Epidermal melanocyte (primary cell): ENCODE measurements around the gene TMSB4X.
"Not testable (repeated sequence)": the region's sequence is repeated elsewhere in the genome, so short reads cannot be mapped to it uniquely, and the experiment has no call there.

Experiments
- DNase-seq: peaks from one replicate; pipeline ENCODE4 v3.0.0; 2011; ENCODE audit warnings: low spot score; ENCODE audit not compliant: insufficient read length

Gene TMSB4X

GRCh38 chrX:12954981-12955380, 19.9 kb upstream of the TMSB4X start:
- DNase-seq: no peak

- DNase-seq: no peak
Measured at GRCh38 chrX:12955882-12956703, 18.8 kb upstream of the TMSB4X start.

GRCh38 chrX:12956704-12957534, 18.0 kb upstream of the TMSB4X start:
- DNase-seq: no peak

- no peak for DNase-seq
Measured at GRCh38 chrX:12958059-12958458, 16.9 kb upstream of the TMSB4X start.

- no peak for DNase-seq
Measured at GRCh38 chrX:12958461-12958860, 16.4 kb upstream of the TMSB4X start.

GRCh38 chrX:12961196-12961718, 13.7 kb upstream of the TMSB4X start:
- DNase-seq: no peak

- no peak for DNase-seq
Measured at GRCh38 chrX:12962041-12962504, 12.8 kb upstream of the TMSB4X start.

GRCh38 chrX:12963210-12963850, 11.6 kb upstream of the TMSB4X start:
- not testable (repeated sequence) for DNase-seq

- no peak for DNase-seq
Measured at GRCh38 chrX:12965131-12965940, 9.6 kb upstream of the TMSB4X start.

GRCh38 chrX:12966151-12966550, 8.8 kb upstream of the TMSB4X start:
- no peak for DNase-seq

- no peak for DNase-seq
Measured at GRCh38 chrX:12967711-12968465, 7.0 kb upstream of the TMSB4X start.

GRCh38 chrX:12970691-12971202, 4.2 kb upstream of the TMSB4X start:
- DNase-seq: no peak

- DNase-seq: no peak
Measured at GRCh38 chrX:12971282-12972003, 3.5 kb upstream of the TMSB4X start.

- no peak for DNase-seq
Measured at GRCh38 chrX:12972243-12972642, 2.7 kb upstream of the TMSB4X start.

GRCh38 chrX:12972878-12973560, 1.9 kb upstream of the TMSB4X start:
- no peak for DNase-seq

- no peak for DNase-seq
Measured at GRCh38 chrX:12973561-12974304, 1.2 kb upstream of the TMSB4X start.

- DNase-seq: no peak
Measured at GRCh38 chrX:12974305-12974795, 560 bp upstream of the TMSB4X start.

- DNase-seq: no peak
Measured at GRCh38 chrX:12975670-12975965, 708 bp downstream of the TMSB4X start.
